Measurements from ENCODE around the gene HES3. TPM values are rescaled to one million over a fixed set of nuclear protein-coding genes. Genes with fewer than 3 reads are reported as not detected.

HES3 gene
- total RNA-seq, 1 donor from 2014 or later = not detected

- intact Hi-C loops (cut with micrococcal nuclease) = no loop called here
- Mint-ChIP-seq H3K9me3 (no peaks in the 10 kb centered on the region), H3K4me3 (no peak overlapping the region), H3K27me3 (no peaks in the 10 kb centered on the region), H3K27ac (no peak overlapping the region), H3K4me1 (no peaks in the 10 kb centered on the region), H3K36me3 (ENCODE audit: low read depth) (no peaks in the 10 kb centered on the region)
- no peak for DNase-seq
Observed at GRCh38 chr1:6279613-6280383, 35.8 kb downstream of the HES3 start.

DNA sequence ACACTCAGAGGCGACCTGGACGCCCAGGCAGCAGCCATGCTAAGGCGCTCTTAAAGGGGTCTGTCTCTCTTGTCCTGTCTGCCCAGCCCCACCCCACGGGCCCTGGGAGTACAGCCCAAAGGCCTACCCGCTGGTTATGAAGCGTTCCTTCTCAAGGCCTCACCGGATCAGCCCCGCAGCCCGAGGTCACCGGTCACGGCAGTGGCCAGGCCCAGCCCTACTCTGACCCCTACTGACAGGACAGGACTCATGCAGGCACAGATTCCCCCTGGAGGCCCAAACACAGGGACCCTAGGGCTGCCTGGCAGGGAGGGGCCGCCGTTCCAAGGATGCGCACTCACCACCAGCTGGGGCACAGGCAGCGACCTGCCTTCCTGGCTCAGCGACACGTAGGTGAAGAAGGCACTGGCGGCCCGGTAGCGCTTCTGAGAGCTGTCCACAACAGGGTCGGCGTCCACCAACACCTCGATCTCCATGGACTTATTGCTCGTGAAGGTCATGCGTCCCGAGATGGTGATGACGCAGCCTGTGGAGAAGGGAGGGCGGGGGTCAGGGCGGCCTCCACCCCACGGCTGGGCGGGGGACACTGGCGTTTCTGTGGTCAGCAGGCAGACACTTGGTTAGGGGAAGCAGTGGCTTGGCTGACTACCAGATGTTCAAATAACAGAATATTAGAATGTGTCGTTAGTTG lies 36.9 kb downstream of the HES3 start:
- Mint-ChIP-seq H3K9me3 (no peaks in the 10 kb centered on the region), H3K4me1 (no peaks in the 10 kb centered on the region), H3K4me3 (no peak overlapping the region), H3K36me3 (ENCODE audit: low read depth) (no peaks in the 10 kb centered on the region), H3K27me3 (no peaks in the 10 kb centered on the region), H3K27ac (no peak overlapping the region)
- DNase-seq = no peak
- intact Hi-C loops (cut with micrococcal nuclease) = no loop called here

- Mint-ChIP-seq H3K4me3 (no peak overlapping the region), H3K9me3 (no peaks in the 10 kb centered on the region), H3K27me3 (no peaks in the 10 kb centered on the region), H3K36me3 (ENCODE audit: low read depth) (no peaks in the 10 kb centered on the region), H3K27ac (no peak overlapping the region), H3K4me1 (no peaks in the 10 kb centered on the region)
- DNase-seq = no peak
- intact Hi-C loops (cut with micrococcal nuclease) = no loop called here
Observed at GRCh38 chr1:6281511-6282402, 37.8 kb downstream of the HES3 start.

DNA sequence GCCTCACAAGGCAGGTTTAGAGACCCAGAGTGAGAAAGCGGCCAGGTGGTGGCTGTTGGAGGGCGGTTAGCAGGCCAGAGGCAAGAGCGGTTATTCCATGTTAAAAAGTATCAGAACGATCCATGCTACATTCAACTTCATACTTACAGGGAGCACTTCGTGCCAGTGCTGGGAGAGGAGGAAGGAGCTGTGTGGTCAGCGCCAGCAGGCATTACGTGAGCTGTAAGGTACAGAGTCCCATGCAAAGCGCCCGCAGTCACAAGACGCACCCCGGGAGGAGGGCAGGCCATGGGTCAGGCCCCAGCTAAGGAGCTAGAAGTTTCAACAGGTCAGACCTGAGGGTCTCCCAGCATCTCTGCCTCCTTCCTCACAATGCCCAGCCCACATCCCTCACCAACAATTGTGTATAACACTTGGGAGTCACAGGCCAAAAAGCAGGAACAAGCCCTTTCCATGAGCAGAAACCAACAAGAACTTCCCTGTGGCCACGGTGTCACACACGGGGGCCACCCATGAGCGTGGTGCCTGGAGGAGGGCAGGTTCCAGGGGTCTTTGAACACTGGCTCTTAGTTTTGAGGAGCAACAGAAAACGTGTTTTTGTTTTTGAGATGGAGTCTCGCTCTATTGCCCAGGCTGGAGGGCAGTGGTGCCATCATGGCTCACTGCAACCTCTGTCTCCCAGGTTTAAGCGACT lies 38.7 kb downstream of the HES3 start:
- Mint-ChIP-seq H3K4me1 (no peaks in the 10 kb centered on the region), H3K27ac (no peak overlapping the region), H3K36me3 (ENCODE audit: low read depth) (no peaks in the 10 kb centered on the region), H3K4me3 (no peak overlapping the region), H3K27me3 (no peaks in the 10 kb centered on the region), H3K9me3 (no peaks in the 10 kb centered on the region)
- intact Hi-C loops (cut with micrococcal nuclease) = no loop called here
- no peak for DNase-seq

- intact Hi-C loops (cut with micrococcal nuclease) = no loop called here
- Mint-ChIP-seq H3K4me1 (no peaks in the 10 kb centered on the region), H3K36me3 (ENCODE audit: low read depth) (no peaks in the 10 kb centered on the region), H3K27ac (no peak overlapping the region), H3K27me3 (no peaks in the 10 kb centered on the region), H3K4me3 (no peak overlapping the region), H3K9me3 (no peaks in the 10 kb centered on the region)
- DNase-seq = no peak
Observed at GRCh38 chr1:6285336-6285735, 41.4 kb downstream of the HES3 start.

GRCh38 chr1:6286266-6286665 lies 42.3 kb downstream of the HES3 start:
- Mint-ChIP-seq H3K4me1 (no peaks in the 10 kb centered on the region), H3K9me3 (no peaks in the 10 kb centered on the region), H3K27me3 (no peaks in the 10 kb centered on the region), H3K4me3 (no peak overlapping the region), H3K36me3 (ENCODE audit: low read depth) (no peaks in the 10 kb centered on the region), H3K27ac (no peak overlapping the region)
- intact Hi-C loops (cut with micrococcal nuclease) = no loop called here
- DNase-seq = no peak

- no peaks in the 10 kb centered on the region for H3K27me3 Mint-ChIP-seq
Observed at GRCh38 chr1:6287029-6287428, 43.0 kb downstream of the HES3 start.

GRCh38 chr1:6287431-6287886 lies 43.5 kb downstream of the HES3 start:
- intact Hi-C loops (cut with micrococcal nuclease) = no loop called here
- Mint-ChIP-seq H3K27ac (no peak overlapping the region), H3K4me1 (no peaks in the 10 kb centered on the region), H3K9me3 (no peaks in the 10 kb centered on the region), H3K4me3 (no peak overlapping the region), H3K27me3 (no peaks in the 10 kb centered on the region), H3K36me3 (ENCODE audit: low read depth) (no peaks in the 10 kb centered on the region)
- DNase-seq = no peak

More at GRCh38 chr1:6287029-6287428, 43.0 kb downstream of the HES3 start:
- H3K27ac Mint-ChIP-seq = no peak overlapping the region
- H3K36me3 Mint-ChIP-seq (ENCODE audit: low read depth) = no peaks in the 10 kb centered on the region
- no peak overlapping the region for H3K4me3 Mint-ChIP-seq
- no peaks in the 10 kb centered on the region for H3K9me3 Mint-ChIP-seq
- DNase-seq = no peak
- no peaks in the 10 kb centered on the region for H3K4me1 Mint-ChIP-seq
- intact Hi-C loops (cut with micrococcal nuclease) = no loop called here

GRCh38 chr1:6288026-6288425 lies 44.0 kb downstream of the HES3 start:
- intact Hi-C loops (cut with micrococcal nuclease) = no loop called here
- DNase-seq = no peak
- H3K36me3 Mint-ChIP-seq (ENCODE audit: low read depth) = peaks cover under 1% of the 10 kb centered on the region
- no peaks in the 10 kb centered on the region for H3K4me1 Mint-ChIP-seq
- no peaks in the 10 kb centered on the region for H3K9me3 Mint-ChIP-seq
- H3K4me3 Mint-ChIP-seq = no peak overlapping the region
- H3K27me3 Mint-ChIP-seq = no peaks in the 10 kb centered on the region
- no peak overlapping the region for H3K27ac Mint-ChIP-seq

- intact Hi-C loops (cut with micrococcal nuclease) = no loop called here
- no peak for DNase-seq
- no peaks in the 10 kb centered on the region for H3K4me1 Mint-ChIP-seq
- H3K27ac Mint-ChIP-seq = no peak overlapping the region
- no peaks in the 10 kb centered on the region for H3K27me3 Mint-ChIP-seq
- H3K36me3 Mint-ChIP-seq (ENCODE audit: low read depth) = peaks cover 5% of the 10 kb centered on the region
- no peaks in the 10 kb centered on the region for H3K9me3 Mint-ChIP-seq
- H3K4me3 Mint-ChIP-seq = no peak overlapping the region
Observed at GRCh38 chr1:6288665-6289064, 44.7 kb downstream of the HES3 start.

DNA sequence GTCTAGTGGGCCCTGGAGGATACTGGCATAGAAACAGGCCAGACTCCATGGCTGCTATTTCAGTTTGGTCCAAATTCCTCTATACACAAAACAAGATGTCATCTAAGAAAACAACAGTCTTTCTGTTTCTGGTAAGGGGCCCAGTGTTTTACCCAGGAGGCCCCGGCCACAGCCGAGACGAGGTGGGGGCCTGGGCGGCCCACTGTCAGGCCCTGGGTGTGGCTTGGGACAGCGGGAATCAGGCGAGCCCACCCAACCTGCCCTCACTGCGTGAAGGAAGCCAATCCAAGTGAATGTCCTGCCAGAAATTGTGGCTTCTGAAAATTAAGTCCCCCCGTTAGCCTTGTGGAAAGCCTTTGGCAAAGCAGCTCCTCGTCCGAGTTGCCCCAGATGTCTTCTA lies 48.1 kb downstream of the HES3 start:
- DNase-seq = no peak
- intact Hi-C loops (cut with micrococcal nuclease) = no loop called here
- no peak overlapping the region for H3K4me3 Mint-ChIP-seq
- no peaks in the 10 kb centered on the region for H3K4me1 Mint-ChIP-seq
- H3K9me3 Mint-ChIP-seq = no peaks in the 10 kb centered on the region
- peaks cover 11% of the 10 kb centered on the region for H3K36me3 Mint-ChIP-seq (ENCODE audit: low read depth)
- H3K27me3 Mint-ChIP-seq = no peaks in the 10 kb centered on the region
- no peak overlapping the region for H3K27ac Mint-ChIP-seq

DNA sequence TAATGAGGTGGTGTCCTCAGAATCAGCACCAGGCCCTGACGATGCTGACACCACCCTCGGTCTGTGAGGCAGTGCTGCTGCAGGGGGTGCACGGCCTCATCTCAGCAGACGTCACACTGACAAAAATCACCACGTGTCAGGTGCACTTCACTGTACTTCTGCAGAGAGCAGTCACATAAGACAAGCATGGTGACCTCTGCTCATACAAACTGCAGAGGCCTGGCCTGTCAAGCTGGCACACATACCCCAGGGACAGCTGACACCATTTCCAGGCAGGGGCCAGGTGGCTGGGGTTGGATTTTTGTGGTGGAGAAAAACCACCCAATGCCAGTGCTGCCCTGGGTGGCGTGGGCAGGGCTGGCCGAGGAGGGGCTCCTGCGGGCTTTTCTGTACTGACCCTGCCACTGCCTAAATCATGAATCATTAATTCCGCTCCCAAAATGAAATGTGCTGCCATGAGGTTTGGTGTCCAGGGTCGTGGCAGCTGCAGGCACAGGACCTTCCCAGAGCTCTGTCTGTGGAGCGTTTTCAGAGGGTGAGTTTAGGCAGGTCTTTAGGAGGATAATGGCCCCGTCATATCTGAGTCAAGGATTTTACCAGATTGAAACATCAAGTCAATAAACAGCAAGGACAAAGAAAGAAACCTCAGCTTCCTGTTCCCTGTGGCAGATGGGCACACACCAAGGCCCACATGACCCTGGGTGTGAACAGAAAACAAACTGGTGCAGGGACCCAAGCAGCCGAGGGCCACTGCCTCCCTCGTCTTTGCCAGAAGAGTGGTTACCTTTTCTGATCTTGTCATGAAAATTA lies 50.3 kb downstream of the HES3 start:
- no peaks in the 10 kb centered on the region for H3K27me3 Mint-ChIP-seq
- no peak for DNase-seq
- H3K4me1 Mint-ChIP-seq = no peaks in the 10 kb centered on the region
- no peaks in the 10 kb centered on the region for H3K9me3 Mint-ChIP-seq
- no peak overlapping the region for H3K27ac Mint-ChIP-seq
- H3K4me3 Mint-ChIP-seq = no peak overlapping the region
- H3K36me3 Mint-ChIP-seq (ENCODE audit: low read depth) = peaks cover 11% of the 10 kb centered on the region
- intact Hi-C loops (cut with micrococcal nuclease) = no loop called here
